HepG2 (cell line): ENCODE data around the gene ZNRD2. TPM values are rescaled to one million over a fixed set of nuclear protein-coding genes. Genes with fewer than 3 reads are reported as not detected.

Experiments
- ATF7 ChIP-seq, 2 experiments: fragments of 450-650 bp in 1 of 2; sonication (generic) in 1 of 2; formaldehyde crosslinking in 1 of 2; IDR thresholded peaks; 2 replicates each; pipeline versions ENCODE4 v1.4.0 to v1.6.1; 2016 to 2020; ENCODE audit warnings: antibody characterized with exemption in 1 of 2, mild to moderate bottlenecking in 1 of 2, missing genetic modification reagents in 1 of 2
- BCLAF1 ChIP-seq: fragments of 450-650 bp; IDR thresholded peaks from 2 replicates; pipeline ENCODE4 v1.6.1; 2017; ENCODE audit warnings: mild to moderate bottlenecking
- ERF ChIP-seq: IDR thresholded peaks from 2 replicates; pipeline ENCODE4 v1.6.1; 2018; ENCODE audit warnings: missing biosample characterization, missing genetic modification reagents
- ETV5 ChIP-seq: IDR thresholded peaks from 2 replicates; pipeline ENCODE4 v1.6.1; 2018; ENCODE audit warnings: missing biosample characterization, missing genetic modification reagents, inconsistent platforms, borderline replicate concordance
- HCFC1 ChIP-seq: fragments of 150-350 bp; IDR thresholded peaks from 2 replicates; pipeline ENCODE4 v1.6.1; 2014; ENCODE audit warnings: low read depth, low read length
- IKZF5 ChIP-seq: IDR thresholded peaks from 2 replicates; pipeline ENCODE4 v1.6.1; 2018; ENCODE audit warnings: missing genetic modification reagents, mild to moderate bottlenecking, missing compliant biosample characterization
- ISX ChIP-seq: sonication (generic); formaldehyde crosslinking; conservative IDR thresholded peaks from 2 replicates; pipeline ENCODE4 v1.5.0; 2020; ENCODE audit warnings: missing genetic modification reagents
- KLF16 ChIP-seq, 2 experiments: sonication (generic) in 1 of 2; formaldehyde crosslinking in 1 of 2; IDR thresholded peaks; 2 replicates each; pipeline versions ENCODE4 v1.6.1 to v1.8.0; 2016 to 2023; ENCODE audit warnings: missing genetic modification reagents in 2 of 2, missing compliant biosample characterization in 1 of 2
- MAF1 ChIP-seq: sonication (generic); formaldehyde crosslinking; IDR thresholded peaks from 2 replicates; pipeline ENCODE4 v1.5.0; 2020; ENCODE audit warnings: missing genetic modification reagents, borderline replicate concordance
- MEIS2 ChIP-seq: sonication (generic); formaldehyde crosslinking; IDR thresholded peaks from 2 replicates; pipeline ENCODE4 v1.9.0; 2021; ENCODE audit warnings: mild to moderate bottlenecking, missing genetic modification reagents
- POLR2AphosphoS5 ChIP-seq: IDR thresholded peaks from 2 replicates; pipeline ENCODE4 v1.6.1; 2012; ENCODE audit warnings: low read depth, low read length
- SOX5 ChIP-seq: IDR thresholded peaks from 2 replicates; pipeline ENCODE4 v1.6.1; 2016; ENCODE audit warnings: borderline replicate concordance
- SP2 ChIP-seq: sonication (generic); formaldehyde crosslinking; IDR thresholded peaks from 2 replicates; pipeline ENCODE4 v1.5.1; 2020; ENCODE audit warnings: mild to moderate bottlenecking, missing genetic modification reagents
- TAF1 ChIP-seq: sonication (generic); formaldehyde crosslinking; IDR thresholded peaks from 2 replicates; pipeline ENCODE4 v1.4.0; 2020; ENCODE audit warnings: missing genetic modification reagents
- TEF ChIP-seq: sonication (generic); formaldehyde crosslinking; IDR thresholded peaks from 2 replicates; pipeline ENCODE4 v1.5.0; 2020; ENCODE audit warnings: missing genetic modification reagents
- TP53 ChIP-seq: sonication (generic); formaldehyde crosslinking; conservative IDR thresholded peaks from 2 replicates; pipeline ENCODE4 v1.4.0; 2020; ENCODE audit warnings: missing genetic modification reagents
- ZBTB10 ChIP-seq: sonication (generic); formaldehyde crosslinking; IDR thresholded peaks from 2 replicates; pipeline ENCODE4 v1.4.0; 2020; ENCODE audit warnings: missing genetic modification reagents, borderline replicate concordance
- ZC3H13 ChIP-seq: sonication (generic); formaldehyde crosslinking; IDR thresholded peaks from 2 replicates; pipeline ENCODE4 v1.8.1; 2023; ENCODE audit warnings: mild to moderate bottlenecking, missing genetic modification reagents, moderate library complexity
- ZNF713 ChIP-seq: sonication (generic); formaldehyde crosslinking; IDR thresholded peaks from 2 replicates; pipeline ENCODE4 v1.4.0; 2020; ENCODE audit warnings: mild to moderate bottlenecking, missing genetic modification reagents
- polyA plus RNA-seq, 8 experiments: library from polyadenylated mRNA; depleted of rRNA in 3 of 8; stranded (reverse) in 7 of 8; unstranded in 1 of 8; fragments of >200 nt; fragmentation: Illumina TruSeq in 4 of 8; extraction: Trizol in 4 of 8; gene quantifications; 2 replicates each; pipeline versions ENCODE4 v1.2.1 to v1.2.3, GENCODE V29; 2011 to 2016; ENCODE audit warnings: low read depth in 4 of 8, missing spikeins in 1 of 8, mixed read lengths in 1 of 8; ENCODE audit not compliant: insufficient read depth in 1 of 8
- total RNA-seq, 5 experiments: library from RNA; depleted of rRNA; stranded (reverse); fragments of >200 nt; fragmentation: Illumina TruSeq; extraction: Trizol; gene quantifications; 2 replicates each; pipeline ENCODE4 v1.2.3, GENCODE V29; 2016; ENCODE audit warnings: low read depth in 1 of 5
- TF ChIP-seq, protein P1 (sequence below): sonication (generic); formaldehyde crosslinking; IDR thresholded peaks from 2 replicates; pipeline ENCODE4 v1.4.0; 2020; ENCODE audit warnings: missing genetic modification reagents

Gene ZNRD2
- total and polyA plus RNA-seq, 2 of the 13 experiments (the other 11 are each of a cell fraction or from before 2014, with no cell fraction given): 29.2 to 34.0 TPM

GRCh38 chr11:65615229-65615949 is 45.1 kb downstream of the ZNRD2 start, which contains the start of gene PCNX3 (continued):
- no peak for TF ChIP-seq ZBTB10 (CRISPR knock-in tag)
- 0 out of 2 replicates have a peak, but pooled peaks have one; percentile 22 for TF ChIP-seq MEIS2 (CRISPR knock-in tag)
- TF ChIP-seq IKZF5 (CRISPR knock-in tag): peak; percentile 56
- TF ChIP-seq ATF7 (IDR thresholded peaks at IDR 0.05): no peak
- no peak for TF ChIP-seq ATF7 (CRISPR knock-in tag; IDR thresholded peaks at IDR 0.05)
- TF ChIP-seq SP2 (CRISPR knock-in tag): peak; percentile 98
- peak; percentile 7; the same call in 1 of the 2 replicates for TF ChIP-seq TAF1 (CRISPR knock-in tag)
- TF ChIP-seq SOX5 (CRISPR knock-in tag): peak; percentile 36; the same call in 1 of the 2 replicates
- TF ChIP-seq, protein P1, sequence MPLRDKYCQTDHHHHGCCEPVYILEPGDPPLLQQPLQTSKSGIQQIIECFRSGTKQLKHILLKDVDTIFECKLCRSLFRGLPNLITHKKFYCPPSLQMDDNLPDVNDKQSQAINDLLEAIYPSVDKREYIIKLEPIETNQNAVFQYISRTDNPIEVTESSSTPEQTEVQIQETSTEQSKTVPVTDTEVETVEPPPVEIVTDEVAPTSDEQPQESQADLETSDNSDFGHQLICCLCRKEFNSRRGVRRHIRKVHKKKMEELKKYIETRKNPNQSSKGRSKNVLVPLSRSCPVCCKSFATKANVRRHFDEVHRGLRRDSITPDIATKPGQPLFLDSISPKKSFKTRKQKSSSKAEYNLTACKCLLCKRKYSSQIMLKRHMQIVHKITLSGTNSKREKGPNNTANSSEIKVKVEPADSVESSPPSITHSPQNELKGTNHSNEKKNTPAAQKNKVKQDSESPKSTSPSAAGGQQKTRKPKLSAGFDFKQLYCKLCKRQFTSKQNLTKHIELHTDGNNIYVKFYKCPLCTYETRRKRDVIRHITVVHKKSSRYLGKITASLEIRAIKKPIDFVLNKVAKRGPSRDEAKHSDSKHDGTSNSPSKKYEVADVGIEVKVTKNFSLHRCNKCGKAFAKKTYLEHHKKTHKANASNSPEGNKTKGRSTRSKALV (CRISPR knock-in tag): no peak
- TF ChIP-seq KLF16 (CRISPR knock-in tag; IDR thresholded peaks at IDR 0.05): no peak; a peak in 1 of 4 replicates
- peak; percentile 82 for TF ChIP-seq HCFC1
- TF ChIP-seq ZNF713 (CRISPR knock-in tag): no peak
- no peak for TF ChIP-seq ISX
- TF ChIP-seq POLR2AphosphoS5: peak; percentile 61
- no peak for TF ChIP-seq MAF1
- TF ChIP-seq TEF (CRISPR knock-in tag): no peak
- TF ChIP-seq BCLAF1: no peak
- 0 out of 2 replicates have a peak, but pooled peaks have one; percentile 20 for TF ChIP-seq TP53 (CRISPR knock-in tag)
- peak; percentile 34; the same call in 1 of the 2 replicates for TF ChIP-seq ERF (CRISPR knock-in tag)
- TF ChIP-seq ZC3H13 (CRISPR knock-in tag): peak; percentile 76; the same call in 1 of the 2 replicates
- peak; percentile 39; the same call in 1 of the 2 replicates for TF ChIP-seq ETV5 (CRISPR knock-in tag)
